Keratinocyte (primary cell): ENCODE data around the gene NECTIN2.

ENCODE experiments used
- CTCF ChIP-seq, 3 experiments: IDR thresholded peaks in 1 of 3; conservative IDR thresholded peaks in 1 of 3; optimal IDR thresholded peaks in 1 of 3; 2 replicates in 2 of 3; 3 replicates in 1 of 3; pipeline versions ENCODE3 to v1.5.1; 2011; ENCODE audit warnings: low read length in 3 of 3, mild to moderate bottlenecking in 3 of 3, moderate library complexity in 2 of 3, control low read depth in 1 of 3, inconsistent platforms in 1 of 3; ENCODE audit not compliant: insufficient read depth in 2 of 3; ENCODE audit errors: extremely low read depth in 1 of 3
- EZH2 ChIP-seq: IDR thresholded peaks from one replicate; pipeline ENCODE4 v1.6.1; 2012; ENCODE audit warnings: inconsistent platforms, mild to moderate bottlenecking, low read length, moderate library complexity

DNA sequence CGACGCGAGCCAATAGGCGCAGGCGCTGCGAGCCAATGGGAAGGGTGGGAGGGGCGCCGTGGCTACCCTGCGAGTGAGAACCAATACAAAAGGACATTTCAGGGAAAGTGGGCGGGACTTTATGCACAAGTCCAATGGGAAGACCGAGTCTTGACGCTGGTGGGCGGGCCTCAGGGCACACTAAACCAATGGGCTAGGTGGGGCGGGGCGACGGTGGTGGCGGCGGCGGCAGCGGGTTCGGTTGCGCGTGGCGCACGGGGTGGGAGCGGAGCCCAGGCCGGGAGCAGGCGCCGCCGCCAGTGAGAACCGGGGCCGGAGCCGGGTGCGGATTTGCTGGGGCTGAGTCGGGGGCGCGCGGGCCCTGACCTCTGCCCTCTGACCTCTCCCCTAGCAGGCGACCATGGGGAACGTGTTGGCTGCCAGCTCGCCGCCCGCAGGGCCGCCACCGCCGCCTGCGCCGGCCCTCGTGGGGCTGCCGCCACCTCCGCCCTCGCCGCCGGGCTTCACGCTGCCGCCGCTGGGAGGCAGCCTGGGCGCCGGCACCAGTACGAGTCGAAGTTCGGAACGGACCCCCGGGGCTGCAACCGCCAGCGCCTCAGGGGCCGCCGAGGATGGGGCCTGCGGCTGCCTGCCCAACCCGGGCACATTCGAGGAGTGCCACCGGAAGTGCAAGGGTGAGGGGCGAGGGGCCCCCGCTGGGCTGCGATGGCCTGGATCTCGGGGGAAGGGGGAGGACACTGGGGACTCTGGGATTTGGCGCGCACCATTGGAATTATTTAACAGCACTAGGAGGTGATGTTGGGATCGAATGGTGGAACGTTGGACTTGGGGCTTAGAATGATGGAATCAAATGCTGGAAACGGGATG is 45.2 kb downstream of the NECTIN2 start, which contains the start of gene TOMM40:
- no peak for TF ChIP-seq CTCF (optimal IDR thresholded peaks at IDR 0.05 in 1 of 3, IDR thresholded peaks at IDR 0.05 in 1 of 3, conservative IDR thresholded peaks at IDR 0.05 in 1 of 3; ENCODE audit: extremely low read depth in 1 of 3, insufficient read depth in 2 of 3, low read length in 3 of 3)
- no peak for TF ChIP-seq EZH2
